GM10248 (cell line): ENCODE results near the gene SLCO4A1.

ENCODE experiments used
- CTCF ChIA-PET: fragments of 300-600 bp; sonication (Branson Sonifier 250); formaldehyde crosslinking; extraction: SDS; loops from one replicate; lab custom pipeline; 2021; ENCODE audit warnings: antibody characterized with exemption; lab: Yijun Ruan, JAX
- POLR2A ChIA-PET: fragments of 350-650 bp; sonication (Branson Sonifier 250); formaldehyde crosslinking; extraction: SDS; loops from one replicate; lab custom pipeline; 2020; ENCODE audit warnings: antibody characterized with exemption; lab: Yijun Ruan, JAX
- DNase-seq: peaks from one replicate; pipeline ENCODE4 v3.0.0; 2012; ENCODE audit errors: extremely low spot score
- TF ChIP-seq, protein P1 (sequence below): IDR thresholded peaks from 2 replicates; pipeline ENCODE4 v1.5.1; 2012; ENCODE audit warnings: mild to moderate bottlenecking, low read depth; ENCODE audit errors: extremely low read depth, missing control alignments, control extremely low read depth

The SLCO4A1 gene

DNA sequence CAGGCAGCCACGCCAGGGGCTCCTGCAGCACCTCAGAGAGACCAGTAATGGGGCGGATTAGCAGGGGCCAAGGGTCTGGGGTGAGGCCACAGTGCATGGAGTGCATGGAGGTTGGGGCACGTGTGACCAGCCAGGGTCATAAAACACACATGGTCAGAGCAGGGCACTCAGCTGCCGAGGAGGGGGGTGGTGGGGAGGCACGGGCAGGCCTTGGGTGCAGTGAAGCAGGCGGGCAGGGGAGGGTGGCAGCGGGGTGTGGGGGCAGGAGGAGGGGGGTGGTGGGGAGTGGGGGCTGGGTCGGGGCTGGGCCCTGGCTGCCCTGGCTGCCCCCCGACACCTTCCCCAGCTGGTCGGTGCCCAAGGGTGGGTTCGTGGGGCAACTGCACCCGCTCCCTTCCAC, 42.7 kb downstream of the SLCO4A1 start:
- ChIA-PET CTCF (interaction anchor here (1.8 kb wide), 1 partner anchor 10 kb away, joined by 6 read pairs; no protein-coding TSS in a partner anchor), POLR2A (no interaction called here)
- TF ChIP-seq, protein P1, sequence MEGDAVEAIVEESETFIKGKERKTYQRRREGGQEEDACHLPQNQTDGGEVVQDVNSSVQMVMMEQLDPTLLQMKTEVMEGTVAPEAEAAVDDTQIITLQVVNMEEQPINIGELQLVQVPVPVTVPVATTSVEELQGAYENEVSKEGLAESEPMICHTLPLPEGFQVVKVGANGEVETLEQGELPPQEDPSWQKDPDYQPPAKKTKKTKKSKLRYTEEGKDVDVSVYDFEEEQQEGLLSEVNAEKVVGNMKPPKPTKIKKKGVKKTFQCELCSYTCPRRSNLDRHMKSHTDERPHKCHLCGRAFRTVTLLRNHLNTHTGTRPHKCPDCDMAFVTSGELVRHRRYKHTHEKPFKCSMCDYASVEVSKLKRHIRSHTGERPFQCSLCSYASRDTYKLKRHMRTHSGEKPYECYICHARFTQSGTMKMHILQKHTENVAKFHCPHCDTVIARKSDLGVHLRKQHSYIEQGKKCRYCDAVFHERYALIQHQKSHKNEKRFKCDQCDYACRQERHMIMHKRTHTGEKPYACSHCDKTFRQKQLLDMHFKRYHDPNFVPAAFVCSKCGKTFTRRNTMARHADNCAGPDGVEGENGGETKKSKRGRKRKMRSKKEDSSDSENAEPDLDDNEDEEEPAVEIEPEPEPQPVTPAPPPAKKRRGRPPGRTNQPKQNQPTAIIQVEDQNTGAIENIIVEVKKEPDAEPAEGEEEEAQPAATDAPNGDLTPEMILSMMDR = no peak
- no peak for DNase-seq

GRCh38 chr20:62685781-62686555, 43.7 kb downstream of the SLCO4A1 start:
- POLR2A ChIA-PET = interaction anchor here (0.5 kb wide), 1 partner anchor 1588 kb away, joined by 6 read pairs; no protein-coding TSS in a partner anchor
- DNase-seq = no peak
- TF ChIP-seq, protein P1 = no peak
- CTCF ChIA-PET = interaction anchor here (0.6 to 1.8 kb wide), 8 partner anchors 9 to 123 kb away, joined by 3 to 8 read pairs (median 4); no protein-coding TSS in a partner anchor

- TF ChIP-seq, protein P1 = no peak
- POLR2A ChIA-PET = no interaction called here
- no peak for DNase-seq
- CTCF ChIA-PET = interaction anchor here (1.3 to 1.8 kb wide), 4 partner anchors 8 to 104 kb away, joined by 3 to 8 read pairs (median 5); no protein-coding TSS in a partner anchor
Observed at GRCh38 chr20:62686869-62687830, 44.8 kb downstream of the SLCO4A1 start.

DNA sequence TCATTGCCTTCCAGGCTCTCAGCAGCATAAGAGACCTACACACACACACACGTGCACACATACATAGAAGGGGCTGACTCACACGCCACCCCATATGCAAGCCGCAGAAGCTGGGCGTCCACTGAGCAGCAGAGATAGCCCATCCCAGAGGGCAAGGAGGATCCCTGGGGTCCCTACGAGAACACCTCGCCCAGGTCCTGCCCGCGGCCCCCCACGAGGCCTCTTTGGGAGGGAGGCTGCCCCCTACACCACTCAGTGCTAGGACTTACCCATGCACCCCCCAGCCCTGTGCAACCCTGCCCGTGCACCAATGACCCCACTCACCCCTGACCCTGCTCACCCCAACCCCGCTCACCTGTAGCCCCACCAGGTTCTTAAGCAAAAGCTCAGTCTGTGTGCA, 45.8 kb downstream of the SLCO4A1 start:
- ChIA-PET POLR2A (no interaction called here), CTCF (interaction anchor here (1.0 to 1.1 kb wide), 2 partner anchors 9 to 188 kb away, joined by 3 read pairs; no protein-coding TSS in a partner anchor)
- TF ChIP-seq, protein P1 = no peak
- no peak for DNase-seq

DNA sequence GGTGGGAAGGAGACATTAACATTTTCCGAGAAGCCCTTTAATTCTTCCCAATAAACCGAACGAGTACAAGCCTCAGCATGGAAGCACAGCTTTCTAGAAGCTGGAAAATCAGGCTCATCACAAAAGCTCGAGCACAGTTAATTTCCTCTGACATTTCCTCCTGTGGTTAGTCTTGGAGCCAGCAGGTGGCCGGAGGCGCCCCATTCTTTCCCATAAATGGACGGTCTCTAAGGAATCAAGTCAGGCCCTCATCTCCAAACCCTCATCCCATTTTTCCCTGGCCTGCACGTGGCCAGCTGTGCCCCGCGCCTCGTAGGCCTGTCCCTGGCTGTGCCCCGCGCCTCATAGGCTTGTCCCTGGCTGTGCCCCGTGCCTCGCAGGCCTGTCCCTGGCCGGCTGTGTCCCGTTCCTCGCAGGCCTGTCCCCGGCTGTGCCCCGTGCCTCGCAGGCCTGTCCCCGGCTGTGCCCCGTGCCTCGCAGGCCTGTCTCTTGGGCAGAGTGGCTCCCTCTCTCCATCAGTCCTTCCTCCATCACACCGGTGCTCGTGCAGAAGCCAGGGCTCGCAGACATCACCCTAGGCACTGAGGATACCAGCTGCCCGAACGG, 46.7 kb downstream of the SLCO4A1 start:
- DNase-seq = no peak
- TF ChIP-seq, protein P1 = no peak
- ChIA-PET CTCF (interaction anchor here (1.0 to 1.1 kb wide), 2 partner anchors 10 to 189 kb away, joined by 3 read pairs; no protein-coding TSS in a partner anchor), POLR2A (no interaction called here)
